Skeletal muscle tissue (tissue), 4 donors: ENCODE data around the gene GP9. TPM values are rescaled to one million over a fixed set of nuclear protein-coding genes. Genes with fewer than 3 reads are reported as not detected.

Source experiments
- H3K27ac ChIP-seq: one replicate; pipeline ENCODE4 v1.7.0; 2013; ENCODE audit warnings: mild to moderate bottlenecking, low read depth, low read length, inconsistent platforms
- H3K27me3 ChIP-seq, 3 donors: one replicate each; pipeline ENCODE4 v1.7.0; 2013; ENCODE audit warnings: low read length in 3 of 3; ENCODE audit not compliant: control insufficient read depth in 3 of 3, insufficient read depth in 3 of 3
- H3K36me3 ChIP-seq, 3 donors: one replicate each; pipeline ENCODE4 v1.7.0; 2013; ENCODE audit warnings: low read length in 3 of 3; ENCODE audit not compliant: control insufficient read depth in 3 of 3, insufficient read depth in 3 of 3
- H3K4me1 ChIP-seq, 3 donors: one replicate each; pipeline ENCODE4 v1.7.0; 2013; ENCODE audit warnings: low read length in 3 of 3, mild to moderate bottlenecking in 3 of 3; ENCODE audit not compliant: control insufficient read depth in 3 of 3, insufficient read depth in 3 of 3
- H3K4me3 ChIP-seq, 3 donors: one replicate each; pipeline ENCODE4 v1.7.0; 2013; ENCODE audit warnings: low read length in 3 of 3
- H3K9ac ChIP-seq, 3 donors: one replicate each; pipeline ENCODE4 v1.7.0; 2013; ENCODE audit warnings: low read length in 3 of 3, mild to moderate bottlenecking in 3 of 3, moderate library complexity in 2 of 3, low read depth in 1 of 3
- H3K9me3 ChIP-seq, 3 donors: one replicate each; pipeline ENCODE4 v1.7.0; 2013; ENCODE audit warnings: low read length in 3 of 3; ENCODE audit not compliant: control insufficient read depth in 3 of 3
- total RNA-seq: library from RNA; depleted of rRNA; stranded (reverse); fragments of >200 nt; gene quantifications from one replicate; pipeline ENCODE4 v1.2.3, GENCODE V29; 2014
- donor health status: Osteomylitis.

The GP9 gene
- total RNA-seq, 1 donor from 2014 or later = not detected

GRCh38 chr3:129046037-129046731 lies 14.4 kb upstream of the GP9 start:
- H3K4me3 ChIP-seq = peak overlapping the region in 2 of 3 donors; percentile 40 to 56
- H3K9me3 ChIP-seq = peaks cover 0 to 2% (median 0%) of the 10 kb centered on the region in 3 donors
- no peaks in the 10 kb centered on the region for H3K36me3 ChIP-seq
- peak overlapping the region in 2 of 3 donors; percentile 6 to 64 for H3K9ac ChIP-seq
- H3K27ac ChIP-seq = no peak overlapping the region
- peaks cover 10 to 13% (median 13%) of the 10 kb centered on the region in 3 donors for H3K27me3 ChIP-seq
- peaks cover 0 to 5% (median 0%) of the 10 kb centered on the region in 3 donors for H3K4me1 ChIP-seq

GRCh38 chr3:129046732-129047552 lies 13.6 kb upstream of the GP9 start:
- Histone ChIP-seq H3K27me3 (peaks cover 10 to 13% (median 13%) of the 10 kb centered on the region in 3 donors), H3K9me3 (peaks cover 0 to 2% (median 0%) of the 10 kb centered on the region in 3 donors), H3K4me3 (no peak overlapping the region), H3K9ac (no peak overlapping the region), H3K27ac (no peak overlapping the region), H3K4me1 (peaks cover 0 to 7% (median 1%) of the 10 kb centered on the region in 3 donors), H3K36me3 (no peaks in the 10 kb centered on the region)

DNA sequence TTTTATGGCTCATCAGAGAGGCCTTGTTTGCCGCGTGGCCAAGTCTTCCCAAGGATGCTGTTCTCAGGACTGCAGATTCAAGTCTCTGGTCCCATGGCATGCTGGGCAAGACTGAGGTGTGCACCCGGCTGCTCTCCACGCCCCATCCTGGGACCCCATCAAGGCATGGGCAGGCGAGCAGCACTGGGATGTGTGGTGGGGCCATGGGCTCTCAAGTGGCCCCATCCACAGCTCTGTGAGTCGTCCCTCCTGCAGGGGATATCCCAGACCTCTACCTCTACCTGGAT lies 13.1 kb upstream of the GP9 start:
- H3K36me3 ChIP-seq = no peaks in the 10 kb centered on the region
- no peak overlapping the region for H3K4me3 ChIP-seq
- no peak overlapping the region for H3K9ac ChIP-seq
- peaks cover 0 to 2% (median 0%) of the 10 kb centered on the region in 3 donors for H3K9me3 ChIP-seq
- H3K27ac ChIP-seq = no peak overlapping the region
- peaks cover 0 to 8% (median 4%) of the 10 kb centered on the region in 3 donors for H3K4me1 ChIP-seq
- peaks cover 10 to 13% (median 13%) of the 10 kb centered on the region in 3 donors for H3K27me3 ChIP-seq

- Histone ChIP-seq H3K4me1 (peaks cover 11 to 16% (median 12%) of the 10 kb centered on the region in 3 donors), H3K4me3 (no peak overlapping the region), H3K27ac (no peak overlapping the region), H3K9ac (no peak overlapping the region), H3K36me3 (no peaks in the 10 kb centered on the region), H3K9me3 (peaks cover 0 to 2% (median 0%) of the 10 kb centered on the region in 3 donors), H3K27me3 (peaks cover 8 to 9% (median 9%) of the 10 kb centered on the region in 3 donors)
These were observed 9.9 kb upstream of the GP9 start for GRCh38 chr3:129050556-129051295.

DNA sequence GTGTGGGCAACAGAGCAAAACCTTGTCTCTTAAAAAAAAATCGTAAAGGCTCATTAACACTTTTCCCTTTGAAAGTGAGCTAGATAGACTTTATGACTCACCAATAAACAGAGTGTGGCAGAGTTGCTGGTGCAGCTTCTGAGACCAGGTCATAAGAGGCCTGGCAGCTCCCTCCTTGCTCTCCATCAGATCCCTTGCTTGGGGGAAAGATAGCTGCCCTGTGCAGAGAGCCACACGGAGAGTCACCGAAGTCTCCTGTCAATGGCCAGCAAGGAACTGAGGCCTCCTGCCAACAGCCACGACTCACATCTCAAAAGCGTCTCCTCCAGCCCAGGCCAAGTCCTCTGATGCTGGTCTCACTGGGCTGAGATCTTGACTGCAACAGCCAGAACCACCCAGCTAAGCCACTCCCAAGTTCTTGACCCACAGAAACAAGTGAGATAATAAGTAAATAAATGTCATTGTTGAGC lies 8.7 kb upstream of the GP9 start:
- Histone ChIP-seq H3K9ac (no peak overlapping the region), H3K9me3 (peaks cover 0 to 2% (median 0%) of the 10 kb centered on the region in 3 donors), H3K36me3 (no peaks in the 10 kb centered on the region), H3K4me3 (no peak overlapping the region), H3K27me3 (peaks cover 0 to 2% (median 0%) of the 10 kb centered on the region in 3 donors), H3K27ac (no peak overlapping the region), H3K4me1 (peaks cover 11 to 12% (median 12%) of the 10 kb centered on the region in 3 donors)

GRCh38 chr3:129052675-129053074 lies 7.9 kb upstream of the GP9 start:
- no peak overlapping the region for H3K27ac ChIP-seq

GRCh38 chr3:129054605-129055104 lies 5.9 kb upstream of the GP9 start:
- Histone ChIP-seq H3K4me3 (no peak overlapping the region), H3K9me3 (no peaks in the 10 kb centered on the region), H3K27ac (no peak overlapping the region), H3K4me1 (peaks cover 11 to 12% (median 12%) of the 10 kb centered on the region in 3 donors), H3K27me3 (no peaks in the 10 kb centered on the region), H3K36me3 (no peaks in the 10 kb centered on the region), H3K9ac (no peak overlapping the region)

More at GRCh38 chr3:129052675-129053074, 7.9 kb upstream of the GP9 start:
- Histone ChIP-seq H3K9me3 (no peaks in the 10 kb centered on the region), H3K4me3 (no peak overlapping the region), H3K27me3 (no peaks in the 10 kb centered on the region), H3K4me1 (peaks cover 11 to 12% (median 12%) of the 10 kb centered on the region in 3 donors), H3K9ac (no peak overlapping the region), H3K36me3 (no peaks in the 10 kb centered on the region)

GRCh38 chr3:129056451-129057173 lies 4.0 kb upstream of the GP9 start:
- Histone ChIP-seq H3K36me3 (no peaks in the 10 kb centered on the region), H3K4me3 (no peak overlapping the region), H3K9me3 (no peaks in the 10 kb centered on the region), H3K27ac (no peak overlapping the region), H3K4me1 (peaks cover 11 to 12% (median 12%) of the 10 kb centered on the region in 3 donors), H3K9ac (no peak overlapping the region), H3K27me3 (peaks cover 0 to 4% (median 0%) of the 10 kb centered on the region in 3 donors)

DNA sequence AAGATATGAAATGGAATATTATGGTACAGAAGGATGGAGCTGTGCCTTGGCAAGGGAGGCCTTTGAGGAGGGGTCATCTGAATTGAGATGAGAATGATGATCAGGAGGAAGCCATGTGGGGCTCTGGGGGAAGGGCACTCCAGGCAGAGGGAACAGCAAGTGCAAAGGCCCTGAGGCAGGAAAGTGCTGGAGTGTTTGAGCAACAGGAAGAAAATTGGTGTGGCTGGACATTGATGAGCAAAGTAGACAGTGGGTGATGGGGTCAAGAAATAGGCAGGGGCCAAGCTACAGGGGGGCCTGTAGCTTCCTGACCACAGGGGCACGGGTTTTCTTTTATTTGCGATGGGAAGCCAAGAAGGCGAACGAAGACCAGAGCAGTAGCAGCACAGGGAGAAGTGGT lies 3.3 kb upstream of the GP9 start:
- Histone ChIP-seq H3K9ac (no peak overlapping the region), H3K36me3 (no peaks in the 10 kb centered on the region), H3K4me1 (peaks cover 7 to 12% (median 10%) of the 10 kb centered on the region in 3 donors), H3K27me3 (peaks cover 0 to 6% (median 0%) of the 10 kb centered on the region in 3 donors), H3K4me3 (no peak overlapping the region), H3K9me3 (no peaks in the 10 kb centered on the region), H3K27ac (no peak overlapping the region)
